Endothelial cell (in vitro differentiated cells): Measurements from ENCODE around the gene ARHGAP6. TPM values are rescaled to one million over a fixed set of nuclear protein-coding genes. Genes with fewer than 3 reads are reported as not detected.
"Not testable (repeated sequence)": the region's sequence is repeated elsewhere in the genome, so short reads cannot be mapped to it uniquely, and the experiment has no call there.

Experiments used
- DNase-seq: peaks from one replicate; pipeline ENCODE4 v3.0.0; 2021; ENCODE audit warnings: low spot score
- H3K27ac Mint-ChIP-seq: one replicate; pipeline ENCODE4 v1.8.0; 2021; ENCODE audit warnings: mixed read lengths, inconsistent platforms; ENCODE audit not compliant: unreplicated experiment
- H3K27me3 Mint-ChIP-seq: one replicate; pipeline ENCODE4 v1.8.0; 2021; ENCODE audit warnings: mild to moderate bottlenecking, moderate library complexity, mixed read lengths, inconsistent platforms; ENCODE audit not compliant: unreplicated experiment
- H3K36me3 Mint-ChIP-seq: one replicate; pipeline ENCODE4 v1.8.0; 2021; ENCODE audit warnings: mild to moderate bottlenecking, low read depth, mixed read lengths, inconsistent platforms; ENCODE audit not compliant: unreplicated experiment
- H3K4me1 Mint-ChIP-seq: one replicate; pipeline ENCODE4 v1.8.0; 2021; ENCODE audit warnings: mild to moderate bottlenecking, mixed read lengths, inconsistent platforms; ENCODE audit not compliant: unreplicated experiment
- H3K4me3 Mint-ChIP-seq: one replicate; pipeline ENCODE4 v1.8.0; 2021; ENCODE audit warnings: mild to moderate bottlenecking, mixed read lengths, inconsistent platforms; ENCODE audit not compliant: unreplicated experiment
- H3K9me3 Mint-ChIP-seq: one replicate; pipeline ENCODE4 v1.8.0; 2021; ENCODE audit warnings: mixed read lengths, inconsistent platforms; ENCODE audit not compliant: unreplicated experiment
- total RNA-seq: library from RNA; stranded (reverse); fragmentation: NEBNext Ultra II Directional; extraction: Animal tissue kit (Norgen Biotek cat#: 25700); gene quantifications from one replicate; pipeline ENCODE4 v1.2.1, GENCODE V29; 2021; ENCODE audit not compliant: unreplicated experiment
- TF ChIP-seq, protein P1 (sequence below): fragments of 200-600 bp; sonication (generic); IDR thresholded peaks from one replicate; pipeline ENCODE4 v1.5.0; 2021; ENCODE audit warnings: antibody characterized with exemption; ENCODE audit not compliant: unreplicated experiment

Gene ARHGAP6
- total RNA-seq, 1 donor from 2014 or later, result 4.1 TPM

DNA sequence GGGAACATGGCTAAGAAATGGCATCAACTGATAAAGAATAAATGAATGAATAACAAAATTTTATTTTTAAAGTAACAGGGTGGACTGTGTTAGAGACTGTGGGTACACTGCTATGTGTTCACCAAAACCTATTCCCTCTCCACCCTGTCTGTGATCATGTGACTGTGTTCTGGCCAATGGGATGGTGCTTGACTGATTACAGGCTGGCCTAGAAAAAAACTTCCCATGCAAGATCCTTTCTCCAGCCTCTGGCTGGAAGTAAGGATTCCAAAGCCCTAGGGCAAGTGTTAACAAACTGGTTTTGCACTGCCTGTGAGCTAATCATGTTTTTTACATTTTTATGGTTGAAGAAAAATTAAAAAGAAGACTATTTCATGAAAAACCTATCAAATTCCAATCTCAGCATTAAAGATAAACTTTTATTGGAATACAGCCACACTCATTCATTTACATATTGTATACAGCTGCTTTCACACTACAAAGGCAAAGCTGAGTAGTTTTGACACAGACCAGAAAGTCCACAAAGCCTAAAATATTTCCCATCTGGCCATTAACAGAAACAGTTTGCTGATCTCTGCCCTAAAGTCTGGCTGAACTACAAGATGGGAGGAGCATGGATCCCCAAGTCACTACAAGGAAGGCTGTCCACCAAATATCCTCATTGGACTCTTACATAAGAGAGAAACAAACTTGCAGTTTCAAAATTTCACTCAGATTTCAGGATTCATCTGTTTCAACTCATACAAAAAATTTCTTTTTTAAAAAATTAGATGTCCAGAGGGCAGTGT is 133.2 kb downstream of the ARHGAP6 start:
- TF ChIP-seq, protein P1, sequence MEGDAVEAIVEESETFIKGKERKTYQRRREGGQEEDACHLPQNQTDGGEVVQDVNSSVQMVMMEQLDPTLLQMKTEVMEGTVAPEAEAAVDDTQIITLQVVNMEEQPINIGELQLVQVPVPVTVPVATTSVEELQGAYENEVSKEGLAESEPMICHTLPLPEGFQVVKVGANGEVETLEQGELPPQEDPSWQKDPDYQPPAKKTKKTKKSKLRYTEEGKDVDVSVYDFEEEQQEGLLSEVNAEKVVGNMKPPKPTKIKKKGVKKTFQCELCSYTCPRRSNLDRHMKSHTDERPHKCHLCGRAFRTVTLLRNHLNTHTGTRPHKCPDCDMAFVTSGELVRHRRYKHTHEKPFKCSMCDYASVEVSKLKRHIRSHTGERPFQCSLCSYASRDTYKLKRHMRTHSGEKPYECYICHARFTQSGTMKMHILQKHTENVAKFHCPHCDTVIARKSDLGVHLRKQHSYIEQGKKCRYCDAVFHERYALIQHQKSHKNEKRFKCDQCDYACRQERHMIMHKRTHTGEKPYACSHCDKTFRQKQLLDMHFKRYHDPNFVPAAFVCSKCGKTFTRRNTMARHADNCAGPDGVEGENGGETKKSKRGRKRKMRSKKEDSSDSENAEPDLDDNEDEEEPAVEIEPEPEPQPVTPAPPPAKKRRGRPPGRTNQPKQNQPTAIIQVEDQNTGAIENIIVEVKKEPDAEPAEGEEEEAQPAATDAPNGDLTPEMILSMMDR, result no peak
- H3K36me3 Mint-ChIP-seq, result no peaks in the 10 kb centered on the region
- H3K9me3 Mint-ChIP-seq, result no peaks in the 10 kb centered on the region
- H3K27ac Mint-ChIP-seq, result no peak overlapping the region
- no peak for DNase-seq
- no peaks in the 10 kb centered on the region for H3K4me1 Mint-ChIP-seq
- no peaks in the 10 kb centered on the region for H3K27me3 Mint-ChIP-seq
- no peak overlapping the region for H3K4me3 Mint-ChIP-seq

DNA sequence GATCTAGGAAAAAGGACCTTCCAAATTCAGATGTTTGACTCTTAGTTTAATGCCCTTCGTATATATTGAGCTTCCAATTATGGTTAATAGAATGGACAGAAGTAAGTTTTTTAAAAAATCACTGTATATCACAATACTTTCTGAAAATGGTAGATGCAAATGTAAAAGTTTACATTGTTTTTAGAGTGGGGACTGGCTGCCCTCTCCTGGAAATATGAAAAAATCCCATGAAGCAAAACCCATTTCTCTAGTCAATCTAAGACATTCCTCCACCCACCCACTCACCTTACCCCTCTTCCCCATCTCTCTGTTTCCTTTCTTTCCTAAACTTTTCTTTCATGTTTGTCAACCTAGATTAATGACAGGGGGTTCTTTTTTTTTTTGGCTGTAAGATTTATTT is 134.5 kb downstream of the ARHGAP6 start:
- Mint-ChIP-seq H3K4me3 (no peak overlapping the region), H3K9me3 (no peaks in the 10 kb centered on the region), H3K36me3 (no peaks in the 10 kb centered on the region), H3K27ac (no peak overlapping the region), H3K4me1 (no peaks in the 10 kb centered on the region), H3K27me3 (no peaks in the 10 kb centered on the region)
- TF ChIP-seq, protein P1, result no peak
- no peak for DNase-seq

DNA sequence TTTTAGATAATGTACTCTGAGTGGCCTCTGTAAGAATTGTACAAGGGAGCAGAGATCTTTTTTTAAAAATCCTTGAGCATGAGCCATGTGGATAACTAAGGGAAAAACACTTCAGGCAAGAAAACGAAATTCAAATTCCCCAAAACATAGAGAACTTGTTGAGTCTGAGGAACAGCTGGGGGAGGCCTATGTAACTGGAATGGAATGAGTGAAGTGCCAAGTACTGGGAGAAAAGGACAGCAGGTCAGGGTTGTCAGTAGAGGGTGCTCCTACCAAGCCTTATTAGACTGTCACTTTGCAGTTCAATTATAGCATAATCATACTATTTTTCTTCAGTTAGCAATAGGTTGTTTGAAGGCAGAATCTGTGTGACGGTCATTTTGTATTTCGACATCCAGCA is 135.1 kb downstream of the ARHGAP6 start:
- Mint-ChIP-seq H3K4me3 (no peak overlapping the region), H3K4me1 (no peaks in the 10 kb centered on the region), H3K27ac (no peak overlapping the region), H3K9me3 (no peaks in the 10 kb centered on the region), H3K36me3 (no peaks in the 10 kb centered on the region), H3K27me3 (no peaks in the 10 kb centered on the region)
- TF ChIP-seq, protein P1, result no peak
- DNase-seq, result no peak

DNA sequence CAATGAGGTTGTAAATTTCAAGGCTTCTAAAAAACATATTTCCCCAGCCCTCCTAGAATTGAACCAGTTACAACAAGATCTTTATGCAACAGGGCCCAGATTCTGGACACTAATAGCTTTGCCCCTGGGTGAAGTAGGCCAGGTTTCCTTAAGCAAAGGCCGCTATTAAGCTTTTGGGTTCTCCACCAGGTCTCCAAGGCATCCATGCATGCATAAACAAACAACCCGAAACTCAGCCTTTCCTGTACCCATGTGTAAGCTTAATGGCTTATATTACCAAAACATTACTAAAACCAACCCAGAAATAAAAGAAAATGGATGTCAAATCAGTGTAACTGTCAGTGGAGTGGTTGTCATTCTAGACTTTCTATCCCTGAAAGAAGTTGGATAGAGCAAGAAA is 137.1 kb downstream of the ARHGAP6 start:
- H3K27me3 Mint-ChIP-seq, result no peaks in the 10 kb centered on the region
- H3K4me3 Mint-ChIP-seq, result no peak overlapping the region
- TF ChIP-seq, protein P1, result no peak
- no peak for DNase-seq
- H3K9me3 Mint-ChIP-seq, result no peaks in the 10 kb centered on the region
- H3K4me1 Mint-ChIP-seq, result no peaks in the 10 kb centered on the region
- no peak overlapping the region for H3K27ac Mint-ChIP-seq
- no peaks in the 10 kb centered on the region for H3K36me3 Mint-ChIP-seq

DNA sequence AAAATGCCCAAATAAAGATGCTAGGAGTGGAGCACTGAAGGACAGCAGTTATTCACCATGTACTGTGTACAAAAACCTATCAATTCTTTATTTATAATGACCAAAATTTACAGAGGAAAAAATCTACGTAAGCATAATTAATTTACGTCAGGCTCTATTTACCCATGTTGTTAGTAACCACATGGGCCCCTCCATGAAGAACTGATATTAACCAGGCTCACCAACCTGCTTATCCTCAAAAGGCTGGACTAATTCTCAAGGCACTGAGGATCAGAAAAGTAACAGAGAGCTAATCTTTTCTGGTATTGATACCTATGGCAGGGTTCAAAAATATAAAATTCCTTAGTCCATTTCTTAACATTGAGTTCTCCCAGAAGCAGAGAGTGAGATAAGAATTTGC is 140.0 kb downstream of the ARHGAP6 start:
- Mint-ChIP-seq H3K27ac (no peak overlapping the region), H3K9me3 (no peaks in the 10 kb centered on the region), H3K36me3 (no peaks in the 10 kb centered on the region), H3K4me3 (no peak overlapping the region), H3K4me1 (no peaks in the 10 kb centered on the region), H3K27me3 (no peaks in the 10 kb centered on the region)
- TF ChIP-seq, protein P1, result no peak
- DNase-seq, result no peak

DNA sequence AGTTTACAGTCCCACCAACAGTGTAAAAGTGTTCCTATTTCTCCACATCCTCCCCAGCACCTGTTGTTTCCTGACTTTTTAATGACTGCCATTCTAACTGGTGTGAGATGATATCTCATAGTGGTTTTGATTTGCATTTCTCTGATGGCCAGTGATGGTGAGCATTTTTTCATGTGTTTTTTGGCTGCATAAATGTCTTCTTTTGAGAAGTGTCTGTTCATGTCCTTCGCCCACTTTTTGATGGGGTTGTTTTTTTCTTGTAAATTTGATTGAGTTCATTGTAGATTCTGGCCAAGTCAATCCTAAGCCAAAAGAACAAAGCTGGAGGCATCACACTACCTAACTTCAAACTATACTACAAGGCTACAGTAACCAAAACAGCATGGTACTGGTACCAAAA is 146.5 kb downstream of the ARHGAP6 start:
- H3K27ac Mint-ChIP-seq, H3K36me3 Mint-ChIP-seq, H3K4me3 Mint-ChIP-seq, DNase-seq, H3K9me3 Mint-ChIP-seq, H3K27me3 Mint-ChIP-seq, H3K4me1 Mint-ChIP-seq: not testable (repeated sequence)
